ENCODE results near the gene MRTFA. TPM values are rescaled to one million over a fixed set of nuclear protein-coding genes. Genes with fewer than 3 reads are reported as not detected.
"Not testable (repeated sequence)": the region's sequence is repeated elsewhere in the genome, so short reads cannot be mapped to it uniquely, and the experiment has no call there.

Gene MRTFA
- 30.7 and 52.0 TPM in 2 replicates for total RNA-seq (2014; rRNA removed; shearing (Covaris generic); ENCODE audit: low replicate concordance)

DNA sequence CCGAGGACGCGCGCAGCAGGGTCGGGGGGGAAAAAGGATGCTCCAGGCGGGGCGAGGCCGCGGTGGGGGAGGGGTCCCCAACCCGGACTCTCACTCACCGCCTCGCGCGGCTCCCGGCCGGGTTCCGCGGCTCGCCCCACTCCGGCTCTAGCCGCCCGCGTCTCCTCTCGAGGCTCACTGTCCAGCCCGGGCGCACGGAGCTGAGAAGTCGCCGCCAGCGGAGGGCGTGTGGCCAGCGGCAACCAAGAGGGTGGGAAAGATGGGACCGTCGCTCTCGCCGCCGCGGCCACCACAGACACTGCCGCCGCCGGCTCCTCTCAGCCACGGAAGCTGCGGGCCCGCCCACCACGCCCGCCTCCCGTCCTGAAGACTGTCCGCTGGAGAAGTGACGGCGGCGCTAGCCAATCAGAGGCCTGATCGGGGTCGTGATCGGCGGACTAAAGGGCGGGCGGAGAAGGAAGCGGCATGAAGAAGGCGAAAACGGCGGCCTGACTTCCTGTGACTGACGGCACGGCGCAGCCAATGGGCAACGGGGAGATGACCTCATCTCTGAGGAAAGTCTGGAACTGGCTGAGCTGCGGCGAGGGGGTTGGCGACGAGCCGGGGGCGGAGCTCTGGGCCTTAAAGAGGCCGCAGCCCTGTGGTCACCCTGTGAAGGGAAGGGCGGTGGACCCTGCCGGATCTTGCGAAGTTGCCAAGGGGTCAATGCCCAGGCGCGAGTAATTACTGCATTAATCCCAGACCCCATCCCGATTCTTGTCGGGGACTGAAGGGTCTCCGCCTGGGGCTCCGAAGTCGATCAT, at the start of gene MRTFA:
Gene MRTFA, minus strand, starts transcription at position 340 of the 803 bp plus-strand sequence.
- Histone ChIP-seq H3K36me3 (peaks cover 12% of the 10 kb centered on the region), H3K27me3 (no peaks in the 10 kb centered on the region), H3K9me3 (no peaks in the 10 kb centered on the region), H3K4me3 (peak within 1 kb of the TSS; percentile 85)
- DNase-seq: peak; percentile 100

DNA sequence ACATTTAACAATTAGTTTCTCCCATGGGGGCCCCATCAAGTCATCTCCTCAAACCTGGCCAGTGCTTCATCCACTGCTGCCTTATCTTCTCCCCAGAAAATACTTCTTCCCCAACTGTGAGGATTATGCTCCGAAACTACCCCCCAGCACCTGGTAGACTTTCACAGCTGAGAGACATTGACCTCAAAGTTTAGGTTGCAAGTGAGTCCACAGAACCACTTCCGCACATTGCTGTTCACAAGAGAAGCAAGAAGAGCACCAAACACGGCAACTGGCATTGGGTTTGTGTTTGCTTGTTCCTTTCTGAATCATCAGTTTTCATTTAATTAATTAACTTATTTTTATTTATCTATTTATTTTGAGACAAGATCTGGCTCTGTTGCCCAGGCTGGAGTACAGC, 48.9 kb upstream of the MRTFA start:
- no peak overlapping the region for H3K4me3 ChIP-seq
- no peaks in the 10 kb centered on the region for H3K27me3 ChIP-seq
- no peaks in the 10 kb centered on the region for H3K9me3 ChIP-seq
- H3K36me3 ChIP-seq: no peaks in the 10 kb centered on the region
- no peak for DNase-seq

DNA sequence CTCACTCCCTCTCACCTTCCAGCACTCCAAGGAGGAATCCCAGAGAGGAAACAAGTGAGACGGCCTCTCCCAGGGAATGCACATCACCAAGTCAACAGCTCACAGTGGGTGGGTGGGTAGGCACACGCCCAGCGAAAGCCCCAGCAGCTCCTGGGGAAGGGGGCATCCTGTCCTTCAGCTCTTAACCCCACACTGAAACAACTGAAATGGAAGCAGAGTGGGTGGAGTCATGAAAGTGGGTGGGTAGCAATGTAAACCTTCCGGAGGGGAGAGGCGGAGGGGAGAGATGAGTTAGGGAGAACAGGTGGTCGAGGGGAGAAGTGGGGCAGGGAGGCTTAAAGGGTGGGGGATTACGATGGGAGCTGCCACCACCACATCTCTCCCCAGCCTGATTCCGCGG, 48.2 kb upstream of the MRTFA start:
- H3K27me3 ChIP-seq: no peaks in the 10 kb centered on the region
- no peaks in the 10 kb centered on the region for H3K9me3 ChIP-seq
- H3K4me3 ChIP-seq: no peak overlapping the region
- no peaks in the 10 kb centered on the region for H3K36me3 ChIP-seq
- DNase-seq: no peak

GRCh38 chr22:40681451-40681850, 44.9 kb upstream of the MRTFA start:
- no peak overlapping the region for H3K4me3 ChIP-seq
- H3K9me3 ChIP-seq: no peaks in the 10 kb centered on the region
- DNase-seq: no peak
- no peaks in the 10 kb centered on the region for H3K36me3 ChIP-seq
- H3K27me3 ChIP-seq: no peaks in the 10 kb centered on the region

- DNase-seq: no peak
- no peak overlapping the region for H3K4me3 ChIP-seq
- no peaks in the 10 kb centered on the region for H3K27me3 ChIP-seq
- no peaks in the 10 kb centered on the region for H3K36me3 ChIP-seq
- H3K9me3 ChIP-seq: no peaks in the 10 kb centered on the region
These were observed 44.3 kb upstream of the MRTFA start for GRCh38 chr22:40680819-40681183.

DNA sequence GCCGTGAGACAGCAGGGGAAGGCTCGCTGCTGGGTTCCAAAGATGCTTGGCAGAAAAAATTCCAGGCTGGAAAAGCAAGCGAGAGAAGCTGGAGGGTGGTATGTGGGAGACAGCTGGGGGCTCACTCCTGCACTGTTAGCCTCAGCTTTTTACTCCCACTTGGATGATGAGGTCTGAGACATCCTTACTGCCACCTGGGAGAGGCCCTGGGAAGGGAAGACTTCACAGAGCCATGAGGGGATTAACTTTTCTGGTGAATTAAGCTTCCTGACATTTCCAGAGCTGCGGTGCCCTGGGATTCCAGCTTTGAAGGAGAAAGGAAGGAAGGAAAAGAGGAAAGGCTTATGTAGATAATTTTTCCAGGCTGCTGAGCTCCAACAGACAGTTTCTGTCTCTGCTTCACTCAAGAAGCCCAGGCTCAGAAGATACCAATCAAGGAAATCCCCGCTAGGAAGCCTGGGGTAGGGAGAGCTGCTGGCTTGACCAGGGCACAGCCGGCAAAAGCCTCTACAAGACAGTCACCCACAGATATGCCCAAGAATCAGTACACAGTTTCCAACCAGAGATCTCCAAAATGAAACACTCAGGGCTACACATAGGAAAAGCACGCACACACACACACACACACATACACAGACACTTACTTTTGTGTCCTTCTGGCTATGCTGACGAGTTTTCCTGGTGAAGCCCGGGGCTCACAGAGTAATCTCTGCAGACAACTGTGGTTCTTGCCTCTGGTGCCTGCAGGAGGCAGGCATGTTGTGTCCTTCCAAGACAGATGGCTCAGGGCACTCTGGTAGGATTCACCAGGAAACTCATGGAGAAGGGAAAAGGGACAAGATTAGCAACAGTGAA, 43.7 kb upstream of the MRTFA start:
- no peak for DNase-seq
- H3K36me3 ChIP-seq: no peaks in the 10 kb centered on the region
- H3K4me3 ChIP-seq: no peak overlapping the region
- H3K9me3 ChIP-seq: no peaks in the 10 kb centered on the region
- H3K27me3 ChIP-seq: no peaks in the 10 kb centered on the region

GRCh38 chr22:40679249-40679963, 42.9 kb upstream of the MRTFA start, which contains the start of gene MCHR1:
Gene MCHR1, plus strand, starts transcription at chr22:40679484. Its CDS starts 169 bp downstream, at chr22:40679653.
- Histone ChIP-seq H3K36me3 (no peaks in the 10 kb centered on the region), H3K27me3 (no peaks in the 10 kb centered on the region), H3K4me3 (no peak within 1 kb of the TSS), H3K9me3 (no peaks in the 10 kb centered on the region)
- DNase-seq: no peak

DNA sequence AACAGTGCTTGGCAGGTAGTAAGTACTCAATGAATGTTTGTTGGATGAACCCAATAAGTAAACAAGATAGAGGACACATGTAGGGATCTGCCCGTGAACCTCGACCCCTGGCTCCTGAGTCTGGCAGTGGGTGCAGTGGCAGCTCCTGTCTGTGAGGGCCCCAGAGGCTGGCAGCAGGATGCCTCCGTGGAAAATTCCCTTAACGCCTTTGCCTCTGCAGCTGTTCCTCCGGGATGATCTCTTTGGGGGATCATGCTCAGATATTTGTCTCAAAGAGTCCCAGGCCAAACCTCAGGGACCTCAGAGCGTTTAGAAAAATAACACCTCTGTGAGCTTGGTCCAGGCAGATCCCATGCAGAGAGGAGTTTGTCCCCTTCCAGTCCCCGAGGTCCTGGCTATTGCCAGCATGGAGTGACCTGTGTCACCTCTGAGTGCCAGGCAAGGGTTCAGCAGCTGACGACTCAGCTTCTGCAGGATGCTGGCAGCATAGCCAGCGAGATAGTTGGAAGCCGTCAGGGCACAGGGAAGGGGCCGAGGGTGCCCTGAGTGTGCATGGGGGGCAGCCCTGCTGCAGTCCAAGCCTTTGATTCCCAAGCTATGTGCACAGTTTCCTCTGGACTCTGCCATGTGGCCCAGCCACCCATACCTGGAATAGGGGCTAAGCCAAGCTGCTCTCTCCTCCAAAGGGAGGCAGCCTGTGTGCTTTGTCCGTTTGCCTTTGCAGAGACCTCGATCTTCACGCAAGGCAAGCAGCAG, 42.2 kb upstream of the MRTFA start:
- no peak for DNase-seq
- Histone ChIP-seq H3K27me3 (no peaks in the 10 kb centered on the region), H3K9me3 (no peaks in the 10 kb centered on the region), H3K4me3 (no peak overlapping the region), H3K36me3 (no peaks in the 10 kb centered on the region)

DNA sequence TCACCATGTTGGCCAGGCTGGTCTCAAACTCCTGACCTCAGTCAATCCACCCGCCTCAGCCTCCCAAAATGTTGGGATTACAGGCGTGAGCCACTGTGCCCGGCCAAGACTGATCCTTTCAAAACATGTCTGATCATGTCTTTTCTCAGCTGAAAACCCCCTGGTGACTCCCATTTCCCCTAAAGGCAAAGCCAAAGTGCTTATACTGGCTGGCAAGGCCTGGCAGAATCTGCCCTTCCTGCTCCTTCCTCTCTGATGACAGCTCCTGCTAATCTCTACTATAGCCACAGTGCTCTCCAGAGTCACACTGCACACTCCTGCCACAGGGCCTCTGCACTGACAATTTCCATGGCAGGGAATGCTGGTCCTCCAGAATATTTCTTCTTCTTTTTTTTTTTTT, 40.1 kb upstream of the MRTFA start:
- Histone ChIP-seq H3K27me3 (no peaks in the 10 kb centered on the region), H3K36me3 (no peaks in the 10 kb centered on the region), H3K9me3 (no peaks in the 10 kb centered on the region), H3K4me3 (no peak overlapping the region)
- no peak for DNase-seq

DNA sequence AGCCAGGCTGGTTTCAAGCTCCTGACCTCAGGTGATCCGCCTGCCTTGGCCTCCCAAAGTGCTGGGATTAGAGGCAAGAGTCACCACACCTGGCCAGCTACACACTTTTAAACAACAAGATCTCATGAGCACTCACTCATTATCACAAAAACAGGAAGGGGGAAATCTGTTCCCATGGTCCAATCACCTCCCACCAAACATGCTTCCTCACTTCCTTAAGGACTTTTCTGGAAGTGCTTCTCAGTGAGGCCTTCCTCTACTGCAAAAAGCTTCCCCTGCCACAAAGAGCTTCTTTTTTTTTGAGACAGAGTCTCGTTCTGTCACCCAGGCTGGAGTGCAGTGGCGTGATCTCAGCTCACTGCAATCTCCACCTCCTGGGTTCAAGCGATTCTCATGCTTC, 39.6 kb upstream of the MRTFA start:
- H3K36me3 ChIP-seq: not testable (repeated sequence)

GRCh38 chr22:40674274-40674673, 37.8 kb upstream of the MRTFA start:
- Histone ChIP-seq H3K9me3 (no peaks in the 10 kb centered on the region), H3K36me3 (no peaks in the 10 kb centered on the region), H3K4me3 (no peak overlapping the region), H3K27me3 (no peaks in the 10 kb centered on the region)
- DNase-seq: no peak

More for the DNA sequence above, 39.6 kb upstream of the MRTFA start:
- H3K9me3 ChIP-seq, H3K27me3 ChIP-seq, H3K4me3 ChIP-seq, DNase-seq: not testable (repeated sequence)

DNA sequence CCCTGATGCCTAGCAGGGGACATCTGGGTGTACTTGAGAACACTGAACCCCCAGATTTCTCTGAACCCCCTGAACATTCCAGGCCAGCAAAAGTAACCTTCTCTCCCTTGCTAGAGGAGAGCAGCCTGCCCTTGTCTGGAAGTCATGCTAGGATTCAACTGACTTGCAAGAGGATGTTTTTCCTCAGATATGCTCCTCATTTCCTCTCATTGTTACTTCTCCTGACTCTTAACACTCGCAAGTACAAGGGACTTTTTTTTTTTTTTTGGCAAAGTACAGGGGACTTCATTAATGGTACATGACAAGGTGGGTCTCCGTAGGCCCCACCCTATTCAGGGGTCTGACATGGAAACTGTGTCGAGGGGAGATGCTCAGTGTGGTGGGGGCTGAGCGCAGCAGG, 36.5 kb upstream of the MRTFA start:
- Histone ChIP-seq H3K27me3 (no peaks in the 10 kb centered on the region), H3K9me3 (peaks cover 4% of the 10 kb centered on the region; the same call in 1 of the 2 replicates), H3K4me3 (no peak overlapping the region), H3K36me3 (no peaks in the 10 kb centered on the region)
- DNase-seq: no peak

DNA sequence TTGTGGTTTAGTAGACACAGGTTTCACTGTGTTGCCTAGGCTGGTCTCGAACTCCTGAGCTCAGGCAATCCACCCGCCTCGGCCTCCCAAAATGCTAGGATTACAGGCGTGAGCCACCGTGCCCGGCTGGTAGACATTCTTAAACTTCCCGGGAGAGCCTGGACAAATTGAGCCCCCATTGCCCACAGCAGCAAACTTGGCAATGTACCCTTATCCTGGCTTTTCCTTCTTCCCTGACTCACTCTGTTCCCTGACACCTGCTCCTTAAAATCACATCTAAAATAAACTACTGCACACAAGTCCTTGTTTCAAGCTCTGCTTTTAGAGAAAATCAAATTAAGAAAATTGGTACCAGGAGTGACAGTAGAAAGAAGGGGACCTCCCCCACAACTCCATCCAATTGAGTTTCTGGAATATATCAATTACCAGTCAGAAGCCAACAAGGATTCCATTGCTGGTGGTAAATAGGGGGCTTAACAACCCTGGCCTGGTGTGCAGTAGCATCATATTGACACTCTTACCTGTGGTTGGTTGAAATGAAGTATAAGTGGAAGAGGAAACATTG, 35.4 kb upstream of the MRTFA start:
- H3K4me3 ChIP-seq: no peak overlapping the region
- H3K9me3 ChIP-seq: peaks cover 4% of the 10 kb centered on the region; the same call in 1 of the 2 replicates
- no peaks in the 10 kb centered on the region for H3K27me3 ChIP-seq
- no peak for DNase-seq
- no peaks in the 10 kb centered on the region for H3K36me3 ChIP-seq

DNA sequence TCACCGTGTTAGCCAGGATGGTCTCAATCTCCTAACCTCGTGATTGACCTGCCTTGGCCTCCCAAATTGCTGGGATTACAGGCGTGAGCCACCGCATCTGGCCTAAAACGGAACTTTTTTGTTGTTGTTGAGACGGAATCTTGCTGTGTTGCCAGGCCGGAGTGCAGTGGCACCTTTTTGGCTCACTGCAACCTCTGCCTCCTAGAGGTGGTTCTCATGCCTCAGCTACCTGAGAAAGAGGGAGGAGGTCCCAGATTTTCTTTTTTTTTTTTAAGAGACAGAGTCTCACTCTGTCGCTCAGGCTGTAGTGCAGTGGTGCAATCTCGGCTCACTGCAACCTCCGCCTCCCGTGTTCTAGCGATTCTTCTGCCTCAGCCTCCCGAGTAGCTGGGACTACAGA, 34.9 kb upstream of the MRTFA start:
- peaks cover 4% of the 10 kb centered on the region; the same call in 1 of the 2 replicates for H3K9me3 ChIP-seq
- no peaks in the 10 kb centered on the region for H3K36me3 ChIP-seq
- no peak for DNase-seq
- no peaks in the 10 kb centered on the region for H3K27me3 ChIP-seq
- H3K4me3 ChIP-seq: no peak overlapping the region

DNA sequence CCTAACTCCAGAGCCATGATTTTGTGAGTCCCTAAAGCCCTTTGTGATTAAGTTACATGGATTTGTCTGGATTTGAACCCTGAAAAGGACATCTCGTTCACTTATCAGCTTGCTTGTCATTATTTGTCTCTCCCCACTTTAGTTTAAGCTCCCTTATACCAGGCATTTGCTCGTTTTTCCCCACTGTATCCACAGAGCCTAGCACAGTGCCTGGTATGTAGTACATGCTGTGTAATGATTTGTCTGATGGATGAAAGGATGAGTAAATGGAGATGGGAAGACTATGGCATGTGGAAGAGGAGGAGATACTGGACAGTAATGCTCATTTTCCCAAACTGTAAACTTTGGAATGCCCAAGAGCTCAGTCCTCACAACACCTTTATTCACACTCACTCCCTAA, 33.5 kb upstream of the MRTFA start:
- H3K4me3 ChIP-seq: no peak overlapping the region
- no peaks in the 10 kb centered on the region for H3K36me3 ChIP-seq
- no peaks in the 10 kb centered on the region for H3K27me3 ChIP-seq
- peaks cover 4% of the 10 kb centered on the region; the same call in 1 of the 2 replicates for H3K9me3 ChIP-seq
- DNase-seq: no peak
